Trophoblast cell (in vitro differentiated cells and primary cell): ENCODE results near the gene MTCH2.
"Not testable (repeated sequence)": the region's sequence is repeated elsewhere in the genome, so short reads cannot be mapped to it uniquely, and the experiment has no call there.

Experiments
- DNase-seq, 2 donors: peaks; one replicate each; pipeline ENCODE4 v3.0.0-alpha.2; 2016
- H2AFZ ChIP-seq: 2 replicates; pipeline ENCODE4 v1.6.1; 2013; ENCODE audit warnings: low read length, moderate library complexity, mild to moderate bottlenecking; ENCODE audit not compliant: insufficient read depth, poor library complexity
- H2AK5ac ChIP-seq: 2 replicates; pipeline ENCODE4 v1.6.1; 2013; ENCODE audit warnings: mild to moderate bottlenecking, low read length
- H2BK120ac ChIP-seq: 2 replicates; pipeline ENCODE4 v1.6.1; 2013; ENCODE audit warnings: low read length, mild to moderate bottlenecking, moderate library complexity; ENCODE audit not compliant: insufficient read depth, poor library complexity
- H2BK12ac ChIP-seq: 2 replicates; pipeline ENCODE4 v1.6.1; 2013; ENCODE audit warnings: mild to moderate bottlenecking, low read length, moderate library complexity
- H2BK5ac ChIP-seq: 2 replicates; pipeline ENCODE4 v1.6.1; 2013; ENCODE audit warnings: low read length, low read depth, moderate library complexity, mild to moderate bottlenecking; ENCODE audit not compliant: poor library complexity
- H3K14ac ChIP-seq: 2 replicates; pipeline ENCODE4 v1.6.1; 2013; ENCODE audit warnings: mild to moderate bottlenecking, low read length
- H3K18ac ChIP-seq: 2 replicates; pipeline ENCODE4 v1.6.1; 2013; ENCODE audit warnings: mild to moderate bottlenecking, low read length
- H3K23ac ChIP-seq: 2 replicates; pipeline ENCODE4 v1.6.1; 2013; ENCODE audit warnings: low read length
- H3K27ac ChIP-seq: 2 replicates; pipeline ENCODE4 v1.5.1; 2013; ENCODE audit warnings: low read depth, mild to moderate bottlenecking, inconsistent platforms, low read length, moderate library complexity
- H3K27me3 ChIP-seq: 2 replicates; pipeline ENCODE4 v1.6.1; 2013; ENCODE audit warnings: inconsistent platforms, mild to moderate bottlenecking, low read length, moderate library complexity; ENCODE audit not compliant: insufficient read depth
- H3K36me3 ChIP-seq, 2 experiments: 1 replicate in 1 of 2; 2 replicates in 1 of 2; pipeline ENCODE4 v1.6.1; 2013; ENCODE audit warnings: low read length in 2 of 2, mild to moderate bottlenecking in 2 of 2, moderate library complexity in 1 of 2; ENCODE audit not compliant: insufficient read depth in 2 of 2, control insufficient read depth in 1 of 2
- H3K4ac ChIP-seq: 2 replicates; pipeline ENCODE4 v1.6.1; 2013; ENCODE audit warnings: low read depth, mild to moderate bottlenecking, low read length, moderate library complexity
- H3K4me1 ChIP-seq, 2 experiments: 1 replicate in 1 of 2; 2 replicates in 1 of 2; pipeline ENCODE4 v1.6.1; 2013; ENCODE audit warnings: low read length in 2 of 2, mild to moderate bottlenecking in 2 of 2, moderate library complexity in 1 of 2; ENCODE audit not compliant: insufficient read depth in 2 of 2, control insufficient read depth in 1 of 2
- H3K4me2 ChIP-seq: 2 replicates; pipeline ENCODE4 v1.6.1; 2013; ENCODE audit warnings: inconsistent platforms, mild to moderate bottlenecking, low read length, moderate library complexity
- H3K4me3 ChIP-seq: 2 replicates; pipeline ENCODE4 v1.5.1; 2013; ENCODE audit warnings: mild to moderate bottlenecking, low read depth, low read length, inconsistent platforms
- H3K79me1 ChIP-seq: one replicate; pipeline ENCODE4 v1.6.1; 2013; ENCODE audit warnings: low read length
- H3K79me2 ChIP-seq: 2 replicates; pipeline ENCODE4 v1.6.1; 2013; ENCODE audit warnings: low read length, mild to moderate bottlenecking; ENCODE audit not compliant: control insufficient read depth, insufficient read depth, poor library complexity
- H3K9ac ChIP-seq: 2 replicates; pipeline ENCODE4 v1.6.1; 2013; ENCODE audit warnings: mild to moderate bottlenecking, low read length
- H3K9me3 ChIP-seq: 2 replicates; pipeline ENCODE4 v1.6.1; 2013; ENCODE audit warnings: low read depth, mild to moderate bottlenecking, control low read depth, inconsistent platforms, low read length; ENCODE audit not compliant: insufficient read depth
- H4K12ac ChIP-seq: 2 replicates; pipeline ENCODE4 v1.6.1; 2013; ENCODE audit warnings: low read depth, mild to moderate bottlenecking, low read length, moderate library complexity
- H4K8ac ChIP-seq: 2 replicates; pipeline ENCODE4 v1.6.1; 2013; ENCODE audit warnings: low read depth, mild to moderate bottlenecking, low read length, moderate library complexity
- H4K91ac ChIP-seq: one replicate; pipeline ENCODE4 v1.6.1; 2013; ENCODE audit warnings: low read depth, mild to moderate bottlenecking, low read length, moderate library complexity
- WGBS: extraction: QIAGEN DNeasy Blood & Tissue Kit; methylation state at CpG from one replicate; pipeline ENCODE4 v1.1.7; 2013; ENCODE audit warnings: missing lambda C conversion rate; ENCODE audit not compliant: insufficient read length, insufficient coverage; ENCODE audit errors: extremely low coverage; 5-methylcytosine and 5-hydroxymethylcytosine counted together

MTCH2 gene

DNA sequence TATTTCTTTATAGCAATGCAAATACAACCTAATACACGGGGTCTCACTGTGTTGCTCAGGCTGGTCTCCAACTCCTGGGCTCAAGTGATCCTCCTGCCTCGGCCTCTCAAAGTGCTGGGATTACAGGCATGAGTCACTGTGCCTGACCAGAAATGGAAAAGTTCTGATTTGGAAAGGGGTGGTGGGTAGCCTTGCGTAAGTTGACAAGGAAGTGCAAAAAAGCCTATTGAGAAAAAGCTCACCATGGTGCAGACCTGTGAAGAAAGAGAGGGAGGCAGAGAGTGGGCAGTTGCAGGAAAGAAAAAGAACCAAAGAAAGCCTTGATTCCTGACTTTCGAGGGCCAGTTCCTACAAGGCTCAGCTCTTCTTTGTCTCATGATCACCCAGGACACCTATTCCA is 45.8 kb upstream of the MTCH2 start:
- H3K27ac ChIP-seq: no peak overlapping the region
- no peak for DNase-seq
- WGBS: no CpG with 5 or more reads among the region's 4 CpGs
- no peak overlapping the region for H4K12ac ChIP-seq
- H3K9me3 ChIP-seq: no peaks in the 10 kb centered on the region
- no peak overlapping the region for H3K4me3 ChIP-seq
- H4K8ac ChIP-seq: no peak overlapping the region
- H3K4me1 ChIP-seq: no peaks in the 10 kb centered on the region
- no peaks in the 10 kb centered on the region for H3K79me2 ChIP-seq
- no peaks in the 10 kb centered on the region for H3K79me1 ChIP-seq
- no peak overlapping the region for H2BK12ac ChIP-seq
- H2AFZ ChIP-seq: no peak overlapping the region
- H2BK120ac ChIP-seq: no peak overlapping the region
- no peak overlapping the region for H3K14ac ChIP-seq
- H2AK5ac ChIP-seq: no peak overlapping the region
- no peaks in the 10 kb centered on the region for H3K27me3 ChIP-seq
- H3K23ac ChIP-seq: no peak overlapping the region
- H2BK5ac ChIP-seq: no peak overlapping the region
- H3K4me2 ChIP-seq: no peak overlapping the region
- H3K4ac ChIP-seq: no peak overlapping the region
- H4K91ac ChIP-seq: no peak overlapping the region
- H3K9ac ChIP-seq: no peak overlapping the region
- no peak overlapping the region for H3K18ac ChIP-seq
- H3K36me3 ChIP-seq: no peaks in the 10 kb centered on the region

DNA sequence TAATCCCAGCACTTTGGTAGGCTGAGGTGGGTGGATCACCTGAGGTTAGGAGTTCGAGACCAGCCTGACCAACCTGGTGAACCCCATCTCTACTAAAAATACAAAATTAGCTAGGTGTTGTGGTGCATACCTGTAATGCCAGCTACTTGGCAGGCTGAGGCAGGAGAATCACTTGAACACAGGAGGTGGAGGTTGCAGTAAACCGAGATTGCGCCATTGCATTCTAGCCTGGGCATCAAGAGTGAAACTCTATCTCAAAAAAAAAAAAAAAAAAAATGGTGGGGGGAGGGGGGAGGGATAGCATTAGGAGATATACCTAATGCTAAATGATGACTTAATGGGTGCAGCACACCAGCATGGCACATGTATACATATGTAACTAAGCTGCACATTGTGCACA is 44.3 kb upstream of the MTCH2 start:
- not testable (repeated sequence) for H3K4ac ChIP-seq, H2BK5ac ChIP-seq, H3K4me1 ChIP-seq, H3K9ac ChIP-seq, H3K23ac ChIP-seq, H3K4me3 ChIP-seq, H3K14ac ChIP-seq, H4K91ac ChIP-seq, H3K18ac ChIP-seq, H4K12ac ChIP-seq, DNase-seq, H2BK12ac ChIP-seq, H3K9me3 ChIP-seq, H3K36me3 ChIP-seq, H3K4me2 ChIP-seq, H2BK120ac ChIP-seq, H3K79me2 ChIP-seq, H2AFZ ChIP-seq, H2AK5ac ChIP-seq, H4K8ac ChIP-seq, H3K27me3 ChIP-seq, H3K27ac ChIP-seq, H3K79me1 ChIP-seq
- no CpG with 5 or more reads among the region's 3 CpGs for WGBS

DNA sequence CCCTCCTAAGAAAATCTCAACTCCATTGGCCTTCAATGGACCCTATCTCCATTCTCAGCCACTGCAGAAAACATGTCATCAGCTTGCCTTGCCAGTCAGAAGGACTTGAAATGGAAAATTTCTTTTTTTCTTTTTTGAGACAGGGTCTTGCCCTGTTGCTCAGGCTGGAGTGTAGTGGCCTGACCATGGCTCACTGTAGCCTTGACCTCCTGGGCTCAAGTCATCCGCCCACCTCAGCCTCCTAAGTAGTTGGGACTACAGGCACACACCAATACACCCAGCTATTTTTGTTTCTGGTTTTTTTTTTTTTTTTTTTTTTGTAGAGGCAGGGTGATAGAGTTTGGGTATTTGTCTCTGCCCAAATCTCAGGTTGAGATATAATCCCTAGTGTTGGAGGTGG is 43.8 kb upstream of the MTCH2 start:
- Histone ChIP-seq H3K27me3 (no peaks in the 10 kb centered on the region), H2BK5ac (no peak overlapping the region), H3K27ac (no peak overlapping the region), H4K91ac (no peak overlapping the region), H3K14ac (no peak overlapping the region), H3K4me1 (no peaks in the 10 kb centered on the region), H3K4me2 (no peak overlapping the region), H3K79me2 (no peaks in the 10 kb centered on the region), H2AFZ (no peak overlapping the region), H2BK120ac (no peak overlapping the region), H3K4ac (no peak overlapping the region), H3K4me3 (no peak overlapping the region), H3K9me3 (no peaks in the 10 kb centered on the region), H4K8ac (no peak overlapping the region), H2BK12ac (no peak overlapping the region), H4K12ac (no peak overlapping the region), H2AK5ac (no peak overlapping the region), H3K18ac (no peak overlapping the region), H3K36me3 (no peaks in the 10 kb centered on the region), H3K23ac (no peak overlapping the region), H3K79me1 (no peaks in the 10 kb centered on the region), H3K9ac (no peak overlapping the region)
- no peak for DNase-seq
- WGBS: no CpG with 5 or more reads among the region's 1 CpG

DNA sequence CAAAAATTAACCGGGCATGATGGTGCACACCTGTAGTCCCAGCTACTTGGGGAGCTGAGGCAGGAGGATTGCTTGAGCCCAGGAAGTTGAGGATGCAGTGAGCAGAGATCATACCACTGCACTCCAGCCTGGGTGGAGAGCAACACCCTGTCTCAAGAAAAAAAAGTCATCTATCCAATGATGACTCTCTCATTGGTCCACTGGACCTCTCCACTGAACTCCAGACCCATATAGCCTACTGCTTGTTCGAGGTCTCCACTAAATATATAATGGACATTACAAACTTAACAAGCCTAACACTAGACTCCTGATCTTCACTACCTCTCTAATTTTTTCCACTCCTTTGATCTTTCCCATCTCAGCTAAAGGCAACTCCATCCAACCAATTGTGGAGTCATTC is 33.5 kb upstream of the MTCH2 start:
- Histone ChIP-seq H3K4ac (no peak overlapping the region), H3K79me2 (no peaks in the 10 kb centered on the region), H3K4me1 (no peaks in the 10 kb centered on the region), H4K91ac (no peak overlapping the region), H3K79me1 (no peaks in the 10 kb centered on the region), H2AK5ac (no peak overlapping the region), H3K4me3 (no peak overlapping the region), H2BK12ac (no peak overlapping the region), H4K8ac (no peak overlapping the region), H3K9ac (no peak overlapping the region), H3K14ac (no peak overlapping the region), H3K23ac (no peak overlapping the region), H2BK120ac (no peak overlapping the region), H3K27ac (no peak overlapping the region), H4K12ac (no peak overlapping the region), H3K18ac (no peak overlapping the region), H2BK5ac (no peak overlapping the region), H2AFZ (no peak overlapping the region), H3K36me3 (no peaks in the 10 kb centered on the region), H3K9me3 (no peaks in the 10 kb centered on the region), H3K27me3 (no peaks in the 10 kb centered on the region), H3K4me2 (no peak overlapping the region)
- no peak for DNase-seq
- no CpG with 5 or more reads among the region's 2 CpGs for WGBS
